ENCODE results near the gene MOGAT2. TPM values are rescaled to one million over a fixed set of nuclear protein-coding genes. Genes with fewer than 3 reads are reported as not detected.
A peak's percentile ranks its signal among the peaks of the same experiment; 100 is the strongest.

The MOGAT2 gene
- total and polyA plus RNA-seq, 2 of the 13 experiments (the other 11 are each of a cell fraction or from before 2014, with no cell fraction given), result 27.2 to 27.8 TPM

GRCh38 chr11:75719340-75720239 is 2.0 kb downstream of the MOGAT2 start (continued):
- TF ChIP-seq MAX (IDR thresholded peaks at IDR 0.05) (peak; percentile 96), ZNF839 (CRISPR knock-in tag; IDR thresholded peaks at IDR 0.05; ENCODE audit: borderline replicate concordance) (no peak), ZNF772 (CRISPR knock-in tag; IDR thresholded peaks at IDR 0.05) (peak; percentile 42), ZBTB4 (CRISPR knock-in tag; IDR thresholded peaks at IDR 0.05; ENCODE audit: borderline replicate concordance) (no peak), MATR3 (CRISPR knock-in tag; IDR thresholded peaks at IDR 0.05) (no peak), CHCHD3 (CRISPR knock-in tag; IDR thresholded peaks at IDR 0.05) (no peak), E2F1 (CRISPR knock-in tag; IDR thresholded peaks at IDR 0.05) (no peak), ZNF343 (CRISPR knock-in tag; IDR thresholded peaks at IDR 0.05) (no peak), ZNF646 (CRISPR knock-in tag; IDR thresholded peaks at IDR 0.05) (no peak), ZZZ3 (CRISPR knock-in tag; IDR thresholded peaks at IDR 0.05; ENCODE audit: borderline replicate concordance) (no peak), PRDM15 (CRISPR knock-in tag; IDR thresholded peaks at IDR 0.05) (no peak), TARDBP (CRISPR knock-in tag; IDR thresholded peaks at IDR 0.05) (peak; percentile 59; the same call in 1 of the 2 replicates)
